GM19438 (cell line): Measurements from ENCODE around the gene CYP27B1.
A peak's percentile ranks its signal among the peaks of the same experiment; 100 is the strongest.

Experiments
- ATAC-seq: cut with Tn5 transposase; IDR thresholded peaks from one replicate; pipeline ENCODE4 v1.9.1; 2021; ENCODE audit warnings: low read depth; ENCODE audit not compliant: unreplicated experiment

The CYP27B1 gene

GRCh38 chr12:57767305-57767698, 424 bp upstream of the CYP27B1 start:
- ATAC-seq, result no peak

- ATAC-seq, result peak; percentile 7
Observed at GRCh38 chr12:57765698-57766463, 997 bp downstream of the CYP27B1 start.

- ATAC-seq, result peak; percentile 62
Observed at GRCh38 chr12:57765003-57765697, 1.7 kb downstream of the CYP27B1 start.

DNA sequence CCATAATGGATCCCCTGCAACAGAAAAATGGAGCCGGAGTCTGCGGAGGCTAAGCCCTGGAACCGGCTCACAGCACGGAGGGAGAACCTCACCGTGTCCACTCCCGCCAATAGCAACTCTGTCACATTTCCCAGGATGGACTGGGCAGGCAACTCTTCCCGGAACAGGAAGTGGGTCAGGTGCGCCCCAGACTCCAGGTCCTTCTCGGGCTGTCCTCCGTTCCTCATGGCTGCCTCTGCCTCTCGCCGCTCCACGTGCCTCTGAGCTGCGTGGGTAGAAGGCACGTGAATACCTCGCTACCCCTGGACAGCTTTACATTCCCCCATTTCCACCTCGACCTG, 2.2 kb downstream of the CYP27B1 start:
- ATAC-seq, result no peak

DNA sequence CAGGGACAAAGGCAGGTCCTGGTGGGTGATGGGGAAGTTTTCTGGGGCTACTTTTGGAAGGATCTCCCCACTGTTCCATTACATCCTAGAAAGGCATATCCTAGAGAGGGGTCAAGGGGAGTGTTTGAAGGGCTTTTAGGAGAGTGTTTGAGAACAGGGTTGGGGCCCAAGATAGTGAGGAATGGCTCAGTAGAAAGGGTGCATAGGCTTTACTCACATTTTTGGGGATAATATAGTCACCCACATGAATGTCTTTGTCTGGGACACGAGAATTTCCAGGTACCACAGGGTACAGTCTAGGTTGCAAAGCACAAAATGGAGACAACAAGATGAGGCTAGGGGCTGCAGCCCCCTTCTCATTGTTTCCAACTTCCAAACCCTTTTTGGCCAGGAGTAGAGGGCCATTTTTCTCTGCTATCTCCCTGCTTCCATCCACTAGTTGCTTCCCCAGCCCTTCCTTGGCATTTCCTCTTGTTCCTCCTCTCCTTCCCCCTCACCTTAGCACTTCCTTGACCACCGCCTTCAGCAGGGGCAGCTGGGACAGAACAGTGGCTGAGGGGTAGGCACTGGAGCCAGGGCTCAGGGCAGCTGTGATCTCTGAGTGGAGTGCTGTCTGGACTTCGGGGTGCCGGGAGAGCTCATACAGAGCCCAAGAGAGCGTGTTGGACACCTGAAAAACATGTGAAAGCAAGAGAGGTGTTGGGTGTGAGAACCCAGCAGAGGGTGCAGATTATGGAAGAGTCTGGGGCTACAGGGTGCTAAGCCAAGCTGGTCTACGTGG, 2.8 kb downstream of the CYP27B1 start:
- ATAC-seq, result no peak

DNA sequence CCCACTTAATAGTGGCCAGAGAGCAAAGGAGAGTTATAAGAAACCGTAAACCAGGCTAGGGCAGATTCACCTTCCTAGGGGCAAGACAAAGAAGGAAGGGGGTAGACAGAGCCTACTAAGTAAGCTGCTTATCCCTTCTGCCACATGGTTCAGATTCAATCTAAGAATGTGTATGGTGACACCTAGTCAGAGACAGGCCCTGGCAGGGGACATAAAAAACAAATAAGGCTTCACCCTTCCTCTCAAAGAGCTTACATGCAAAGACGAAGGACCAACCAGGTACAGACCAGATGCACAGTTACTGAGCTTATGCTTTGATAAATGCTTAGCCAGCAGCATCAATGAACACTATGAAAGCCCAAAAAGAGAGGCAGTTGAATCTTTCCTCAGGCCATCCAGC, 4.4 kb downstream of the CYP27B1 start:
- ATAC-seq, result no peak

DNA sequence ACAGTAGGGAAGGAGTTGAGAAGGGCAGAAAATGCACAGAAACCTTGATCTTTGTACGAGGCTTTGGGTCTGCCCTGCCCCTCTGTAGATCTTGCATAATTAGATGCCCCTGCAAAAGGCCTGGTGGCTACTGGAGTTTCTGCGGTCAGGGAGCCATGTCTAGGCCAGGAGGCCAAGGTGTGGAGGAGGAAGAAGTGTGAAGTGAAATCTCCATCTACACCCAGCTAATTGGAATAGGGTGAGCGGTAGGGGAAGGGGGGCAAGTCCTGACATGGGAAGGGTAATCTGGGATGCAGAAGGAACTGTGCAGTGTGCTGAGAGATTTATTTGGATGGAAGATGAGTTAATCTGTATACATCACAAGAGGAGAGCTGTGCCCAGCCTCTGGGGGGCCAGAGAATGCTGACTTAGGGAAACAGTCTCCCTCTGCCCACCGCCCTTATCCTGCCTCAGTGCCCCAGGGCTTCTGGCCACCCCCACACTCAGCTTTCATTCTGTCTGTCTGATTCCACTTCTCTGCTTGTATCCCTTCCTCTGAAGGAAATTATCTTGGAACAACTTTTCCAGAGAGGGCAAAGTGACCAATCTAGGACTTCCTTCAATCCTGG, 5.4 kb downstream of the CYP27B1 start:
- no peak for ATAC-seq

DNA sequence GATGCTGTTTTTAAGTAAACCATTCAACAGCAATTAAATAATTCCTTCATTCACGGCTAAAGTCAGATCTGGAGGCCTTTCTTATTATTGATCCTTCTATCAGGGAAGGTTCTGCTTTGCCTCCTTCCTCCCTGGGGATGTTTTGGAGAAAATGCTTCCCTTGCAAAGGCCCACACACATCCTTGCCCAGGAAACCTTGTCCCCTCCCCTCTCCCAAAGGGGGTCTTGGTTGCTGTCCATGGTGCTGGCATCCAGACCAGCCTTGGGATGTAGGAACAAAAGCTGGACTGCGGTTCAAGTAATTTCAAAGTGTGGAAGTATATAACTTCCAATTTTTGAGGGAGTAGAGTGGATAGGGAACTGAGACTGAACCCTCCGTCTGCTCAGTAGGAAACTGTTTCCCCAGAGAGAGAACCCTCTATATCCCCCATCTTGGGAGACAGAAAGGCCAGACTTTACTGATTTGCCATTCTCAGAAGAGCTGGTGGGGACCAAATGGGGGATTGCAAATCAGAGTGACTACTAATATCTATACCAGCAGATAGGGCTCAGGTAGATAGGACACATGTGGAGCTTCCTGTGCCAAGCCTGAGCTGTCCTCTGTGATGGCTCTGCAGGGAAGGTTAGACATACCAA, 6.4 kb downstream of the CYP27B1 start:
- no peak for ATAC-seq

GRCh38 chr12:57759360-57759980, 7.4 kb downstream of the CYP27B1 start:
- no peak for ATAC-seq

- no peak for ATAC-seq
Observed at GRCh38 chr12:57758552-57759359, 8.1 kb downstream of the CYP27B1 start.

DNA sequence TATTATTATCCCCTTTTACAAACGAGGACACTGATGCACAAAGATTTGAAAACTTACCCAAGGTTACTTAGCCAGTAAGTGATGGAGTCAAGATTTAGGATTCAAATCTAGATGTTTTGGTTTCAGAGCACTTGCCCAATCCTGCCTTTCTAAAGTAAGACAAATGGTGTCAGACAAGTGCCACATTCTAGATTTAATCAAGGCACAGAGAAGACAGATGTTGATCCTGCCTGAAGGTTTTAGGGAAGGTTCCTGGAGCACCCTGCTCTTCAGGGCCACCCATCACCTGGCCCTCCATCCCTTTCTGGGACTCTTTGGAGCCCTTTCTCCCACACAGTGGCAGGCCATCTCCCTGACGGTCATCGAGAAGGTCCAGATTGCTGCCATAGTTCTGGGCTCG, 9.1 kb downstream of the CYP27B1 start:
- ATAC-seq, result no peak

DNA sequence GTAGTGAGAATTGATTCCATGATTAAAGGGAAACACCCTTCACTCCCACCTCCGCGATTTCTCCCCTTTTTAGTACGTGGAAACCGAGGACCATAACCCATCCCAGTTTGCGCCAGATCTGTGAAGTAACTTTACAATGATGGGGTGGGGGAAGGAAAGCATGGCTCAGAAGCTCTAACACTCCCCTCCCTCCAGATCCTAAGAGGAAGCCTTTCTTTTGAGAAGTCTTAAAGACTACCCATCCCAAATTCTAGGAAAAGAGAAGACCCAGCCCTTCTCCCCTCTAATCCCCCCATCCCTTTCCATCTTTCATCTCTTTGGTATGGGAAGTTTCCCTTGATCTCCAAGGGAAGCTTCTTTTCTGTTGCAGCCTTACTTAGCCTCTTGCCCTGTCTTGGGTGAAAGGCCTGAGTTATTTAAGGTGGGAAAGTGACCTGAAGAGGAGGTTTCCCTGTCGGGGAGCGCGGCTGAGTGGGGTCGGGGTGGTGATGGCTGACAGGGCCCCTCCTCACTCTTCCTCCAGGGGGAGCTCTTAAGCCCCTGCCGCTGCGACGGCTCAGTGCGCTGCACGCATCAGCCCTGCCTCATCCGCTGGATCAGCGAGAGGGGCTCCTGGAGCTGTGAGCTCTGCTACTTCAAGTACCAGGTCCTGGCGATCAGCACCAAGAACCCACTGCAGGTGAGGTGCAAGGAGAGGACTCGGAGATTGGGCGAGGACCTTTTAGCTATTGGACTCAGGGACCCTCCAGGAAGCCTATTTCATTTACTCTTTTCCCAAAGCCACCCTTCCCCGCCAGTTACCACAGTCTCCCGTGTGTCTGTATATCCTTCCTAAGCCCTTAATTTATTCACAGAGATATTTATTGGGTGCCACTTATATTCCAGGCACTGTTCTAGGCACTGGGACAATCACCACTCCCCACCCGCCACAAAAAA, 10.2 kb downstream of the CYP27B1 start:
- no peak for ATAC-seq

GRCh38 chr12:57755454-57756372, 11.2 kb downstream of the CYP27B1 start:
- ATAC-seq, result no peak

- no peak for ATAC-seq
Observed at GRCh38 chr12:57755194-57755453, 11.8 kb downstream of the CYP27B1 start.

DNA sequence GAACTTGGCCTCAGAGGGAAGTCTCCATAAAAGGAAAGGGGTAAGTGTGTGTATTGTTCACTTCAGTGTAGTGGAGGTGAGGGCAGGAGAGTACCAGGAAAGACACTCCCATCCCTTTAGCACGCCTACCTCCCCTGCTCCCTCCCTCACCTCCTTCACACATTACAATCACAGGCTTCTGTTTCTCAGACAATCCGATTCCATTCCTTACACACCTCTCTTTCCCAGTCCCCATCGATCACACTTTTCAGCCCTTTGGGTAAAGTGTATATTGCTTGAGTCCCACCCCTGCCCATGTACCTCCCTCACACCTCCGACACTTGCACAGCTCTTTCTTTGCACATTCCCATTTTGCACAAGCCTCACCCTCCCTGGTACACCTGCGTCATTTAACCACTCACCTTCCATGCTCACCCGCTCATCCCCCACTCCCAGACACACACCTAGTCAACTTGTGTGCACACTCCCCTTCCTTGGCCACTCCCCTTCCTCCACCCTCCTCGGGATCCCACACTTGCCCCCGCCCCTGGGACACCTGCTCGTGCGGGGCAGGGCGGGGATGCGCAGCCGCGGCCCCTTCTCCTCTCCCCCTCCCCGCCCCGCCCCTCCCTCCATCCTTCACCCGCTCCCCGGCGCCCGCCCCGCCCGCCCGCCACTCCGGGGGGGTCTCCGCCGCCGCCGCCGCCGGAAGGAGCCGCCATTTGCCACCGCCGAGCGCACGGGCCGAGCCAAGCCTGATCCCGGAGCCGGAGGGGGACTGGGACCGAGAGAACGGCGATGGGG, 12.3 kb downstream of the CYP27B1 start, which contains the start of gene MARCHF9:
MARCHF9 (plus strand) TSS at position 693 of the 783 bp plus-strand sequence. CDS start 426 bp downstream, outside the sequence.
- ATAC-seq, result peak; percentile 37

GRCh38 chr12:57753756-57754337, 13.0 kb downstream of the CYP27B1 start:
- no peak for ATAC-seq
